HepG2 (cell line): ENCODE results near the gene ACYP2.

Experiments used
- EZH2 ChIP-seq: conservative IDR thresholded peaks from 2 replicates; pipeline ENCODE4 v1.6.1; 2012; ENCODE audit warnings: mild to moderate bottlenecking, low read depth, low read length, moderate library complexity
- KDM1A ChIP-seq: IDR thresholded peaks from 2 replicates; pipeline ENCODE4 v1.6.1; 2016; ENCODE audit warnings: missing compliant biosample characterization
- NFYB ChIP-seq: sonication (generic); formaldehyde crosslinking; IDR thresholded peaks from 2 replicates; pipeline ENCODE4 v1.4.0; 2020; ENCODE audit warnings: missing genetic modification reagents
- POLR2A ChIP-seq, 2 experiments: IDR thresholded peaks; 2 replicates each; pipeline ENCODE4 v1.6.1; 2011; ENCODE audit warnings: low read depth in 2 of 2, low read length in 2 of 2, mild to moderate bottlenecking in 1 of 2, moderate library complexity in 1 of 2; ENCODE audit not compliant: insufficient read depth in 1 of 2
- YY1 ChIP-seq: IDR thresholded peaks from 2 replicates; pipeline ENCODE4 v1.6.1; 2011; ENCODE audit warnings: low read length, low read depth, moderate library complexity, mild to moderate bottlenecking; ENCODE audit not compliant: insufficient read depth, insufficient replicate concordance

GRCh38 chr2:54092940-54093339, 22.5 kb upstream of the ACYP2 start:
- TF ChIP-seq NFYB (CRISPR knock-in tag) (no peak), YY1 (no peak), KDM1A (no peak), POLR2A (IDR thresholded peaks at IDR 0.05; ENCODE audit: insufficient read depth in 1 of 2, low read depth in 2 of 2, low read length in 2 of 2) (no peak), EZH2 (no peak)
